HG02970 (cell line): Measurements from ENCODE around the gene MCU.
"Not testable (repeated sequence)": the region's sequence is repeated elsewhere in the genome, so short reads cannot be mapped to it uniquely, and the experiment has no call there.

Experiments
- ATAC-seq: cut with Tn5 transposase; IDR thresholded peaks from one replicate; pipeline ENCODE4 v1.9.1; 2021; ENCODE audit warnings: mild to moderate bottlenecking, moderate library complexity, moderate number of reproducible peaks; ENCODE audit not compliant: unreplicated experiment, low FRiP score

MCU gene

GRCh38 chr10:72888151-72888638 is 196.3 kb downstream of the MCU start:
- no peak for ATAC-seq

- ATAC-seq: no peak
These were observed 197.5 kb downstream of the MCU start for GRCh38 chr10:72889391-72889831.

- ATAC-seq: no peak
These were observed 198.1 kb downstream of the MCU start for GRCh38 chr10:72890086-72890485.

GRCh38 chr10:72893136-72893798 is 201.3 kb downstream of the MCU start, which contains the start of gene OIT3:
Gene OIT3 (plus strand): TSS chr10:72893739. CDS start chr10:72893799, 60 bp downstream.
- ATAC-seq: no peak

- ATAC-seq: no peak
These were observed 203.4 kb downstream of the MCU start for GRCh38 chr10:72895236-72895850.

- no peak for ATAC-seq
These were observed 206.7 kb downstream of the MCU start for GRCh38 chr10:72898616-72899015.

- ATAC-seq: no peak
These were observed 207.6 kb downstream of the MCU start for GRCh38 chr10:72899545-72899944.

- ATAC-seq: not testable (repeated sequence)
These were observed 212.1 kb downstream of the MCU start for GRCh38 chr10:72903941-72904446.

GRCh38 chr10:72904806-72905205 is 212.9 kb downstream of the MCU start:
- no peak for ATAC-seq

GRCh38 chr10:72906446-72906845 is 214.5 kb downstream of the MCU start:
- no peak for ATAC-seq

- no peak for ATAC-seq
These were observed 218.8 kb downstream of the MCU start for GRCh38 chr10:72910705-72911104.

GRCh38 chr10:72911758-72912157 is 219.8 kb downstream of the MCU start:
- no peak for ATAC-seq

- ATAC-seq: no peak
These were observed 220.8 kb downstream of the MCU start for GRCh38 chr10:72912736-72913135.

- ATAC-seq: no peak
These were observed 221.3 kb downstream of the MCU start for GRCh38 chr10:72913287-72913686.

GRCh38 chr10:72917201-72917600 is 225.3 kb downstream of the MCU start:
- ATAC-seq: not testable (repeated sequence)

GRCh38 chr10:72917803-72918332 is 225.9 kb downstream of the MCU start:
- not testable (repeated sequence) for ATAC-seq

- no peak for ATAC-seq
These were observed 226.4 kb downstream of the MCU start for GRCh38 chr10:72918352-72918751.

GRCh38 chr10:72921147-72921683 is 229.3 kb downstream of the MCU start:
- ATAC-seq: not testable (repeated sequence)

GRCh38 chr10:72924351-72924750 is 232.4 kb downstream of the MCU start:
- ATAC-seq: no peak

- no peak for ATAC-seq
These were observed 234.1 kb downstream of the MCU start for GRCh38 chr10:72925951-72926465.

GRCh38 chr10:72927485-72927884 is 235.5 kb downstream of the MCU start:
- ATAC-seq: no peak
